HG02981 (cell line): ENCODE results near the gene ZNF507.
A peak's percentile ranks its signal among the peaks of the same experiment; 100 is the strongest.

ENCODE experiments used
- ATAC-seq: cut with Tn5 transposase; IDR thresholded peaks from one replicate; pipeline ENCODE4 v1.9.1; 2021; ENCODE audit warnings: mild to moderate bottlenecking, moderate library complexity; ENCODE audit not compliant: unreplicated experiment

The ZNF507 gene

DNA sequence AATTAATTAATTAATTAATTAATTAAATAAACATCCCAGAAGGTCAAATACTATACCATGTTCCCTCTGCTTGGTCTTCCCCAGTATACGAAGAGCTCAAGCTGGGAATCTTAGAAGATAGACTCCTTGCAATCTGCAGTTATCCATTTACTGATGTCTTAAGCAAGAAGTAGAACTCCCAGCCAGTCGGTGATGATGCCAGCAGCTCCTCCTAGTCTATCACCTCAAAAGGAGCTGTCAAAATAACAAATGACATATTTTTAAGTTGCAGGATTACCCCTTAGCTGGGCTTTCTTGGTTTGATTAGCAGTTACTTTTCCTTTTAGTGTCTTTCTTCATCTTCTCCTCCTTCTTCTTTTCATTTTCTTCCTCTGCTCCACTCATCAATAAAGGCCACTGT lies 6.0 kb upstream of the ZNF507 start:
- no peak for ATAC-seq

DNA sequence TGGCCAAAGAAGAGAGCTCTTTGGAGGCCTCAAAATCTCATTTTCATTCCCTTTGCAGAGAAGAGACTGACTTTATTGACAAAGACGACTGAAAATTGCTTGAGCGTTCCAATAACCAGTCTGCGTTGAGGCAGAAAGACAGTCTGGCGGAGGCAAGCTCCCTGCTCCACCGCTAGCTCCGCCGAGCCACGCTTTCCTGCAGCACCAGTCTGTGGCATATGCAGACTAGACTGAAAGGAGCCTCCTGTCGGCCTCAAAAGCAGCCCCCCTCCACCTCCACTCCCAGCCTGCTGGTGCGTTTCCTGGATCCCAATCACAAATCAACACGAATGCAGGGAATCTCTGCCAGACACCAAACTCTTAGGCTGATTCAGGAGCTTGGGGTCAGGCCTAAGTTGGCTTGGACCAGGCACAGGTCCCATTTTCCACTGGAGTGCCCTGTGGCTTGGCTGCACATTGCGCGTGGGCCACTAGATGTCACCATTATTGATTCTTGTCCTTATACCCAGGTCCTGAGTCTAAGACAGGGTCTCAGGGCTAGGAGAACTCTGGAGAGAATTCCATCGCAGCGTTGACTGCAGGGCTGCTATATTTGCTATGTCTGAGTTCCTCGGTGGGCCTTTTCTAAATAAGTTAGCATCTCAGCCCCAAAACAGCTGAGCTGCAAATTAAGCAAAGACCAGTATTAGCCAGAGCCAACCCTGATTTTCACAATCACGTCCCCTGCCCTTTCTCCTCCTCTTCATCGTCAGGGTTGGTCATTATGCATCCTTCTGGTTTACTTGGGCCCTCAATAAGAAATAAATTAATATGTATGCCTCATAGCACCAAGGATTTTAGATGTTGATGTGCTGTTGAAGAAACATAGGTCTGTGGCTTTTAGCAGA lies 5.2 kb upstream of the ZNF507 start:
- ATAC-seq: peak; percentile 50

DNA sequence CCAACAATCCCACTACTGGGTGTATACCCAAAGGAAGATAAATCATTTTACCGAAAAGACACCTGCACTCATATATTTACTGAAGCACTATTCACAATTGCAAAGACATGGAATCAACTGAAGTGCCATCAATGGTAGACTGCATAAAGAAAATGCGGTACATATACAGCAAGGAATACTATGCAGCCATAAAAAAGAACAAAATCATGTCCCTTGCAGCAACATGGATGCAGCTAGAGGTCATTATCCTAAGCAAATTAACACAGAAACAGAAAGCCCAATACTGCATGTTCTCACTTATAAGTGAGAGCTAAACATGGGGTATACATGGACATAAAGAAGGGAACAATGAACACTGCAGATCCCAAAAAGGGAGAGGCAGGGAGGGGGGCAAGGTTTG lies 2.7 kb upstream of the ZNF507 start:
- no peak for ATAC-seq

DNA sequence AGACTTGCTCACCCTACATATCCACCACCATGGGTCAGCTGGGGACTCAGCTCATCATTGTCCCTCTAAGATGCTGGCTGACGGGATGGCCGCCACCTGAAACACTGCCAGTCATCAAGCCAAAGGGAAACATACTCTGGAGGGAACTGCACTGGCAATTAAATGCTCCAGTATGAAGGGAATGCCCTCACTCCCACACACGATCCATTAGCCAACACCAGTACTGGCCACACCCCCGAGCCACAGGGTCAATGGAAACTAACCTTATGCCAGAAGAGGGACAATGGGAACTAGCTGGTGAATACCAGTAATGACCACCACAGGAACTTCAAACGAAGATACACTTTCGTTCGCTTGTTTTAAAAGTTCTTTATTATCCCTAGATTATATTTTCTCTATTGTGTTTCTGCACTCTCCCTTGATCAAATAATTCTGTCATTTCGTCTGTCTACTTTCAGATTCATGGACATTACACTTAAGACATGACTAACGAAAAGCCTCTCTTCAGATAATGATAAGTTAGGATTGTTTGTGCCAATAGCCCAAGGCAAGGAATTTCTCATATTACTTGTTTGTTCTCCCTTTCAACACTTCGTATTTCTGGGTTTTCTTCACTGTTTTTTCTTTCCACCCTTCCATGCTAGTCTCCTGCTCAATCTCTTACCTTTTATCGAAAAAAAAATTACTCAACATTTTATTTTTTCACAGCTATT lies 1.7 kb upstream of the ZNF507 start:
- no peak for ATAC-seq

DNA sequence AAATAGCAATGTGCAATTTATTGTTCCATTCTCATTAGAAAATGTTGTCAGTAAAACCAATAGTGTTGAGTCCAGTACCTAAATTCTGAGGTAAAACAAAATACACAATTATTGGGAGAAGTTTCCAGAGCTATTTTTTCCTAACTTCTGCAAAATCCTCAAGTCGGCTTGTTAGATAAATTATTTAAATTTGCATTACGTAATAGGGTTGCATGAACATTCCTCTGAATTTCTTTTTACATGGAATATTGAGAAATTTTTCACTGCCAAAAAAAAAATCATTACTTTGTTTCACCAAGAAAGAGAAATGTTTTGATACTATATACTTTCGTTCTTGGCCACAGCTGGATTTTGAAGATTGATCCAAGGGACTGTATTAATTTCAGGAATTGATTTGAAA lies 1.5 kb downstream of the ZNF507 start:
- no peak for ATAC-seq

DNA sequence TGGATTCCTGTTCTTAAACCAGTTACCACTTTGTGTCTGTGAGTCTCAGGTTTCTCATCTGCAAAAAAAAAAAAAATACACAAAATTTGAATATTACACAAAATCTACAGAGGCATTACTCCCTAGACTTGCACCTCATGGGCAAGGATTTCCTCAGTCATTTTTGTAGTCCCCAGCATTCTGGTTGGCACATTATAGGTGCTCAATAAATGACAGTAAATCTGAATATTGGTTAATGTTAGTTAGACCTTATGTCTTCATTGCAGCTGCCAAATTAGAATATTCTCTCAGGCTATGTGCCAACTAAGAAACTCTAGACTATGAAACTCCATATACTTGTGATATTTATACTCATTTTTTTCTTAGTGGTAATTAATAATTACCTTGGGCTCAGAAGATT lies 2.2 kb downstream of the ZNF507 start:
- ATAC-seq: no peak

DNA sequence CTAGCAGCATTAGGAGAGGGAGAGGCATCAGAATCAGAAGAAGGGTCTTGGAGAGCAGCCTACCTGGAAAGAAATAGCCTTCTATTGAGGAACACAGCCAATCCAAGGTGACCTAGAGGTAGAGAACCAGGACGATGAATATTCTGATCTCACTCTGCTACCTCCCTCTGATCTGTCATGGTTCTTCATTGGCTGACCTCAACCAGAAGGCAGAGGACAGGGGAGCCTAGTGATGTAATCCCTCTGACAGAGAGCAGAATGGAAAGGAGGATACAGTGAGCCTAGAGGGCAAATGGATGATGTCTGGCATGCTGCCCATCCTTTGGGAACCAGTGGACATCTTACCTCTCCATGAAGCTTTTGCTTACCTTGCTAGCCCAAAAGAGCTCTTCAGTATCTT lies 3.6 kb downstream of the ZNF507 start:
- ATAC-seq: no peak

DNA sequence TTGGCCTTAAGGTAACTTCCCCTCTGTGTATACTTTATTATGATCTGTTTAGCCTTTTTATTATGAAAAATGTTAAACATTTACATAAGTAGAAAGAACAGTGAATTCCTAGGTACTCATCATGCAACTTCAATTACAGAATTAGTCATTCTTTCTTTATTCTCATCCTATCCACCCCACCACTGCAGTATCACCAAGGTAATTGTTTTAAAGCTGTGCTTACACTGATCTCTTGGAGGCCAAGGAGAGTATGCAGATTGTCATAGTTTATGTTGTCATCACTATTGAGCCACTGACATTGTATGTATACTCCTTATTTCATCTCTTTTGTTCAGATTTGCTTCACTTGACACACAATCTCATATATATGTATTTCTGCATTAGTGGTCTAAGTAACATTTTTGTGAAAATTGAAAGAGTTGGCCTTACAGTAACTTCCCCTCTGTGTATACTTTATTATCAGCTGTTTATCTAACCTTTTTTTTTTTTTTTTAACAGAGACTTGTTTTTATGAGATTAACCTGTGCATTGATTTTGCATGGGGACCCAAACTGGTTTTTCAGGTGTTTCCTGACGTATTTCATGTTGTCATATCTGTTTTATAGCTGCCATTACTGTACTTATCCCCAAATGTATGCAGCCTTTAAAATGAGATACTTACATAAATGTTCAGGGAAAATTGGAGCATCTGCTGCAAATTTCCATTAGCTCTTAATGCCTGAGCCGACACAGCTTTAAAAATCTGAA lies 4.5 kb downstream of the ZNF507 start:
- ATAC-seq: no peak

DNA sequence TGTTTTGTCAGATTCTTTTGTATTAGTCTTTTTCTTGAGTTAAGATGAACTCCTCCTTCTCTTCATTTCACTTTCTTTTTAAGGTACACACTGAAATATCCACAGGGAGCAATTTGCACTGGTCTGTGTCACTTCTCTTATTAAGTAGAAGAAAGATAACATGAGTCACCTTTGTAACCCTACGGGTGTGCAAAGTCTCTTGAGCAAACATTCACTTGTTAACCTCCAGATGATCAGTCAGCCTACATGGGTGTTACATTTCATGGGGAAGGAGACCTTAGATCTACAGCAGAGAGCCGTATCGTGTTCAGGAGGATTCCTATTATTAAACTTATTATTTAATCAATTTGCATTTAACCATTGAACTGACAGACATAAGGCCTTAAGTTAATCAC lies 5.1 kb downstream of the ZNF507 start:
- ATAC-seq: no peak

DNA sequence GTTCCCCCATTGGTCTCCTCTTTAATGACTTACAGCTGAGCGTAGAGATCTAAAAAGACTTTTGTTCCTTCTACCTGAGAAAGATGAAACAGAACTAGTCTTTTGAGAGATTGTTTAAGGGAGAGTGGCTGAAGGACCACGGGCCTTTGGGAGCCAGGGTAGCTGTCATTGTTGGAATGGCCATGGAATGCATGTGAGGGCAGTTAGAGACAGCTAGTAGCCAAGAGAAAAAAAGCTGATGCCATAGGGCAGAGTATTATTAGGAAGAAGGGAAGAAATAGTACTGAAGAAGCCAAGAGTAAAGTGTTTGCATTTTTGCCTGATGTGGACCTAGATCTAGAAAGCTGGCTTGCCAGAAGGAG lies 5.6 kb downstream of the ZNF507 start:
- ATAC-seq: no peak

DNA sequence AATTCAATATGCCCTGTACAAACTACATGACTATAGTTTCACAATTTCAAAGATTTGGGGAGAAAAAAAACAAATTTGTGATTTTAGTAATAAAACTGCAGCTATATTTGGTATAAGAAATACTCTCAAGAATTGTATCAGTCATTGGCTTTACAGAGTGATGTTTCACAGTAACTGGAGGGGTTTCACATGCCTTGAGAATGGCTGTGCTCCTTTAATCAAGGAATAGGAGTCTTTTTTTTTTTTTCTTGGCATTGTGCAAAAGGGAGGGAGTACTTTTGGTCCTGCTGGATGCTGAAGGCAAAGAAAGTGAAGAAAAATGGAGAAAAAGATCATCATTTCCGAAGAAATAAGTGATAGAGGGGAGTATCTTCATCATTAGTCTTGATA lies 6.8 kb downstream of the ZNF507 start:
- no peak for ATAC-seq

DNA sequence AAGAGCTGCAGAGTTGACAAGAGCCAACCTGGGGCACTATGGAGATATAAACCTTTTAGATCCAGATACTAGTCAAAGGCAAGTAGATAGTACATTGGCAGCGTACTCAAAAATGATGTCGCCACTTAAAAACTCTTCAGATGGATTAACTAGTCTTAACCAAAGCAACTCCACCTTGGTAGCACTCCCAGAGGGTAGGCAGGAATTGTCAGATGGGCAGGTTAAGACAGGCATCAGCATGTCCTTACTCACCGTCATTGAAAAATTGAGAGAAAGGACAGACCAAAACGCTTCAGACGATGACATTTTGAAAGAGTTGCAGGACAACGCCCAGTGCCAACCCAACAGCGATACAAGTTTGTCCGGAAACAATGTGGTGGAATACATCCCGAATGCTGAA lies 8.9 kb downstream of the ZNF507 start:
- no peak for ATAC-seq

DNA sequence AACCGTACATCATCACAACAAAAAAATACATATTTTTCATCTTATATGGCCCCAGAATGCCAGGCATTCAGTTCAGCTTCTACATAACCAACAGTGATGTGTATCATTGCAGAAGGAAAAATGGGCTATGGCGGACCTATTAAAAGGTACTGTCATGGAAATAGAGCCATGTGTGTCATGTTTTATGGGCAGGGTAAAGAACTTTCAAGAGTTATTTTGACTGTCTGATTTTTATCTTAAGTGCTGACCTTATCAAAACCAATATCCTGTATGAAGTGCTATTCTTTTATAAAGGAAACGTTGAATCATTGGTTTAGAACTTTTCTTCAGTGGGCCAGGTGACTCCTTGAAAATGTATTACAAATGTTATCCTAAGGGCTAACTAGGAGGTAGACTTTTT lies 9.9 kb downstream of the ZNF507 start:
- ATAC-seq: no peak

DNA sequence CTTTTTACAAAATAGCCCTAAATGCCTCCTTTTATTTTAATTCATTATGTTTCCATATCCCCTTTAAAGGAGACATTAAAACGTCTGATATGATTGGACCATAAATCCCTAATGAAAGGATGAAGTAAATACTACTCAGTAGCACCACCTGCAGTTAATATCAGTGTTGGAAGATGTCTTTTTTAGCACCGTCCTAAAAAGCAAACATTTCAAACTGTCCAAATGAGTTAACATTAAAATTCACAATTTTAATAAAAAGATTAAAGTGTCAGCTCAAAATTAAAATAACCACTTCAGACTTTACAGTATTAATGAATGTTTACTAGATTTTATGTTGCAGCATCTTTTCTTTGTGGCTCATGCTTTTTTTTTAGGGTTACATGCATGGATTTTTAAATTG lies 12.3 kb downstream of the ZNF507 start:
- ATAC-seq: no peak

DNA sequence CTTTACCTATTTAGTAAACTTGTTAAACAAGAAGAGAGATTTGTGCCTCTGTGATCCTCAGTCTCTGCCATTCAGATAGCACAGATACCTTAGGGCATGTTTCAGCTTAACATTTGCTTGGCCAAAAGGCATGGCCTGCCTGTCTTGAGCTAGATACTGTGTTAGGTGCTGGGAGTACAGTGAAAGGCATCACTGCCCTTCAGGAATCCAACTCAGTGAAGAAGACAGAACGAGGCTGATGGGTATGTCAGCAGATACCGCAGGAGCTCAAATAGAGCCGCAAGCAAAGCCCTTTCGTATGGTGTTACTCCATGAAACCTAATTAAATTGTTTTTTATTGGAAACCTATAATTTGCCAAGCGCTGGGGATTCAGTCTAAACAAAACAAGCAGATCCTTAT lies 12.9 kb downstream of the ZNF507 start:
- ATAC-seq: no peak

DNA sequence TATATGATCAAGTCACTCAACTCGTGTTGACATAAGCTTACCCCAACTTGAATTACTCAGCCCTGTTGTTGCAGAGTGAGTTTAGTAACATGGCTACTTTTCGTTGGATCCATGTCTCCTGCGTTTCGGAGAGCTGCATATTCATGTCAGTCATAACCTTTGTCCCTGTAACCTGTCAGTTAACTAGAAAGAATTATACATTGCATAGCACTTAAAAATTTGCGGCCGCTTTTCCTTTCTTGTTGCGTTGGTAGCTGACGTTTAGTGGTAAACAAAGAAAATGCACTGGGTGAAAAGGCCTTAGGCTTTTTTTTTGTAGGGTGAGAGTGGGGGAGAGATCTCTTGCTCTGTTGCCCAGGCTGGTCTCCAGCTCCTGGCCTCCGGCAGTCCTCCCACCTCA lies 14.2 kb downstream of the ZNF507 start:
- ATAC-seq: no peak

DNA sequence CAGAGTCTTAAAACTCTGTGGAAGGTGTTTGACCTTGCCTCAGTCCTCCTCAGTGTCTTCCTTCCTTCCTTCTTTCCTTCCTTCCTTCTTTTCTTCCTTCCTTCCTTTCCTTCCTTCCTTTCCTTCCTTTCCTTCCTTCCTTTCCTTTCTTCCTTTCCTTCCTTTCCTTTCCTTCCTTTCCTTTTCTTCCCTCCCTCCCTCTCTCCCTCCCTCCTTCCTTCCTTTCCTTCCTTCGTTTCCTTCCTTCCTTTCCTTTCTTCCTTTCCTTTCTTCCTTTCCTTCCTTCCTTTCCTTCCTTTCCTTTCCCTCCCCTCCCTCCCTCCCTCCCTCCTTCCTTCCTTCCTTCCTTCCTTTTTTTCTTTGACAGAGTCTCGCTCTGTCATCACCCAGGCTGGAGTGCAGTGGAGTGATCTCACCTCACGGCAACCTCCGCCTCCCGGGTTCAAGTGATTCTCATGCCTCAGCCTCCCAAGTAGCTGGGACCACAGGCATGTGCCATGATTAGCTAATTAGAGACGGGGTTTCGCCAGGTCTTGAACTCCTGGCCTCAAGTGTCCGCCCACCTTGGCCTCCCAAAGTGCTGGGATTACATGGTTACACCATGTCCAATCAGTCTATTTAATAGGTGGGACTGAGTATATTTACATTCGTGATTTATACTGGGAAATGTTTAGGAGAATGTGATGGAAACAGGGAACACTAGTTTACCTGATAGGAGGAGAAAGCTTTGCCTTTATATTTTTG lies 16.3 kb downstream of the ZNF507 start:
- no peak for ATAC-seq

DNA sequence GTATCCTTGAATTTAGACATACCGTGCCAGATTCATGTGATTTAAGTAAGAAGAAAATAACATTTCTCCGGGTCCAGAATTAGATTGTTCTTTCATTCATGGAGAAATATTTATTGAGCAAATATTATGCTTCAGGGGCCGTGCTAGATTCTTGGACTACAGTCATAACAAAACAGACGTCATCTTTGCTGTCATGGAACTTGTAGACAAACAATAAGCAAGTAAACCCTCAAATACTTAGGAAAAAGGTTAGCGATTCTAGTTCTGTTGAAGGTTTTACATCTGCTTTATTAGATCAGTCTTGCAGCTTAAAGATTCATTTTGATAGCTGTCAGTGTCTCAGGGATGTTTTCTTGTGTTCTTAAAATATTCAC lies 16.9 kb downstream of the ZNF507 start:
- ATAC-seq: no peak

DNA sequence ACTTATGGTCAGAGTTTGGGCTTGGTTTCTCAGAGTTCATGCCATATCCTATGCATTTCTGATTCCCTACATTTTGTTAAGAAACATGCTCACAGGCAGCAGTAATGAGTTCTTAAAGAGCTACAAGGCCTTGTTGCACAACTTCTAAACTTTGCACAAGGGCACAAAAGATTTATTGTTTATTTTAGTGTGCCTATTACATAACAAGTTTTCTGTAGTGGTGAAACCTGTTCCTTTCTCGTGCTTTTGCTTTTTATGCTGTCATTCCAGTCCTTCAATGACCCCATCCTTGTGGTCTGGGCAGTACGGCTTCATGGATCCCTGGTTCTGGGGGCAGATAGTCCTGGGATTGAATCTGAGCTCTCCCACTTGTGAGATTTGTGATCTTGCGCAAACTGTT lies 17.8 kb downstream of the ZNF507 start:
- no peak for ATAC-seq

DNA sequence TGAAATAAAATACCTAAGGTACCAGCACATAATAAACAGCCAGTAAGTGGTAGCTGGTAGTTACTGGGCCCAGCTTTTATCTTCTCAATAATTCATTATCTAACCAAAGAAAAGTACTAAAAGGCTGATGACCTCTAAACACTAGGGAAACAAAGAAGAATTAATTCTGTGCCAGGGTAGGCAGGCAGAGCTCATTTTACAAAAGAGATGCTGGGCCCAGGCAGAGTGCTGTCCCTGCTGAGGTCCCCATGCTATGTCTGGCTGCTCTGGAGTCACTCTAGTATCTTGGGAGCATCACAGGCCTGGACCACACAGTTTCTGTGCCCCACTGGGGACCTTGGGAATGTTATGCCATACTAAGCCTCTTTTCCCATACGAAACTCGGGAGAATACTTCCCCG lies 18.2 kb downstream of the ZNF507 start:
- no peak for ATAC-seq

DNA sequence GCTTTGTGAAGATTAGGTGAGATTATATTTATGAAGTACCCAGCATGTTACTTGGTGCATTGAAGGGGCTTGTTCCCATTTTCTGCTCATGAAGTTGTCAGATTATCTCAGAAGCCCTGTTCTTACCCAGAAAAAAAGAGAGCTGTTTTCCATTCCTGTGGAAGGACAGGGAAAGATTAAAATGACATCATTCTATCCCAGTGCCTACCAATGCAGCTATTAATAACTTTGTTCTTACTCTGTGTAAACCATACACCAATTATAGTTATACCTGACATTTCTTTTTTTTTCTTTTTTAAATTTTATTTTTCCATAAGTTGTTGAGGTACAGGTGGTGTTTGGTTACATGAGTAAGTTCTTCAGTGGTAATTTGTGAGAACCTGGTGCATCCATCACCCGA lies 18.6 kb downstream of the ZNF507 start:
- ATAC-seq: no peak
